Uterus (tissue), 2 donors: ENCODE data around the gene TMEM255B.

Source experiments
- POLR2A ChIP-seq, 2 donors: fragments of 450-650 bp; IDR thresholded peaks; one replicate each; pipeline ENCODE4 v1.6.1; 2016; ENCODE audit warnings: antibody characterized with exemption in 2 of 2, mild to moderate bottlenecking in 1 of 2, moderate library complexity in 1 of 2
- TF ChIP-seq, protein P1 (sequence below), 4 experiments: fragments of 200-600 bp in 2 of 4; fragments of 450-650 bp in 2 of 4; sonication (generic) in 2 of 4; IDR thresholded peaks; one replicate each; pipeline ENCODE4 v1.5.1; 2016 to 2019; ENCODE audit warnings: antibody characterized with exemption in 4 of 4, mild to moderate bottlenecking in 2 of 4, moderate library complexity in 1 of 4

DNA sequence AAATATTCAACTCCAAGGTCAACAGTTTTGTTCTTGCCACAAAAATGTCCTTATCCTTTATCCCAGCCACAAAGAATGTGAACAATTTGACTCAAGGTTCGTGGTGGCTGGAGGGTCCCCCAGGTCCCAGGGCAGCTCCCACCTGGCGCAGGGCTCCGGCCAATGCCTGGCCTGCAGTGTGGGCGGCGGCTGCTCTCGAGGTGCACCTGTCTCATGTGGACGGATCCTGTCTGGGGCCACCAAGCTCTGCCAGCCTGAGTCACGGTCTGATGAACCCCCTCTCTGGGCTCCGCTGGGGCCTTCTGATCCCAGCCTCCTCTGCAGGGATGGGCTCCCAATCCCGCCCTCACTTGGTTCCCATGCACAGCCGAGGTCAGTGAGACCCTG, 55.4 kb downstream of the TMEM255B start:
- TF ChIP-seq, protein P1, sequence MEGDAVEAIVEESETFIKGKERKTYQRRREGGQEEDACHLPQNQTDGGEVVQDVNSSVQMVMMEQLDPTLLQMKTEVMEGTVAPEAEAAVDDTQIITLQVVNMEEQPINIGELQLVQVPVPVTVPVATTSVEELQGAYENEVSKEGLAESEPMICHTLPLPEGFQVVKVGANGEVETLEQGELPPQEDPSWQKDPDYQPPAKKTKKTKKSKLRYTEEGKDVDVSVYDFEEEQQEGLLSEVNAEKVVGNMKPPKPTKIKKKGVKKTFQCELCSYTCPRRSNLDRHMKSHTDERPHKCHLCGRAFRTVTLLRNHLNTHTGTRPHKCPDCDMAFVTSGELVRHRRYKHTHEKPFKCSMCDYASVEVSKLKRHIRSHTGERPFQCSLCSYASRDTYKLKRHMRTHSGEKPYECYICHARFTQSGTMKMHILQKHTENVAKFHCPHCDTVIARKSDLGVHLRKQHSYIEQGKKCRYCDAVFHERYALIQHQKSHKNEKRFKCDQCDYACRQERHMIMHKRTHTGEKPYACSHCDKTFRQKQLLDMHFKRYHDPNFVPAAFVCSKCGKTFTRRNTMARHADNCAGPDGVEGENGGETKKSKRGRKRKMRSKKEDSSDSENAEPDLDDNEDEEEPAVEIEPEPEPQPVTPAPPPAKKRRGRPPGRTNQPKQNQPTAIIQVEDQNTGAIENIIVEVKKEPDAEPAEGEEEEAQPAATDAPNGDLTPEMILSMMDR (IDR thresholded peaks at IDR 0.05), result no peak
- no peak for TF ChIP-seq POLR2A (IDR thresholded peaks at IDR 0.05)
